CD4-positive, alpha-beta T cell treated with Interleukin-6 for 4 hours (primary cell): Measurements from ENCODE around the gene ELOVL2.
A peak's percentile ranks its signal among the peaks of the same experiment; 100 is the strongest.

ENCODE experiments used
- DNase-seq: peaks from one replicate; pipeline ENCODE4 v3.0.0-alpha.2; 2020; ENCODE audit warnings: mixed read lengths

ELOVL2 gene

DNA sequence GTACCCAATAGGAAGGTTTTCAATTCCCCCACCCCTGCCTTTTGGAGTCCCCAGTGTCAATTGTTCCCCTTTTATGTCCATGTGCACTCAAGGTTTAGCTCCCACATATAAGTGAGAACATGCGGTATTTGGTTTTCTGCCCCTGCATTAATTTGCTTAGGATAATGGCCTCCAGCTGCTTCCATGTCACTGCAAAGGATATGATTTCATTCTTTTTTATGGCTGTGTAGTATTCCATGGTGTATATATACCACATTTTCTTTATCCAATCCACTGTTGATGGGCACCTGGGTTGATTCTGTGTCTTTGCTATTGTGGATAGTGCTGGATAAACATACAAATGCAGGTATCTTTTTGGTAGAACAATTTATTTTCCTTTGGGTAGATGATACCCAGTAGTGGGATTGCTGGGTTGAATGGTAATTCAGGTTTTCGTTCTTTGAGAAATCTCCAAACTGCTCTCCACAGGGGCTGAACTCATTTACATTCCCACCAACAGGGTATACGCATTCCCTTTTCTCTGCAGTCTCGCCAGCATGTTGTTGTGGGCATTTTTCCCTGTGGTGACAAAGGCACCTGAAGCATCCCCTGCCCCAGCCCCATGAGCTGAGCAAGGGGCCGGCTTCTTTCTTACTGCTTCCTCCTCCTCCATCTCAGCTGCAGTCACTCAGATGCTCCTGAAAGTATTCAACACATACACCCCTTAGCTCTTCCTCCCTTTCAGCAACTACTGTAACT lies 66.7 kb downstream of the ELOVL2 start:
- no peak for DNase-seq

DNA sequence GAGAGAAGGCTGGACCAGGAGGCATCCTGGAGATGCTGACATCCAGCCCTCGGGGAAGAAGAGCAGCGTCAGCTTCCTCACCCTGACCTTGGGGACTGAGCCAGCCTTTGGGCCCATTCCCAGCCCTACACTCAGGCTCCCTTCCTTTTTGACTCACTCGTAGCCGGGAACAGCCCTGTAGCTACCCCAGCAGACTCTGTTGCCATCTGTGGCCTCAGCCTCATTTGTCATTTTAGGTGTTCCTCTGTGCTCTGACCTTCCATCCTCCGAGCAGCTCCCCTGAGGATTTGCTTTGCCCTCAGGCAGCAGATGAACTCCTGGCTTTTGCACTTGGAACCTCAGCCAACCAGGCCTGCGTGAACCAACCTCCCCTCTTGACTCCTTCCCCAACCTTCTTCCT lies 67.5 kb downstream of the ELOVL2 start:
- DNase-seq = no peak

DNA sequence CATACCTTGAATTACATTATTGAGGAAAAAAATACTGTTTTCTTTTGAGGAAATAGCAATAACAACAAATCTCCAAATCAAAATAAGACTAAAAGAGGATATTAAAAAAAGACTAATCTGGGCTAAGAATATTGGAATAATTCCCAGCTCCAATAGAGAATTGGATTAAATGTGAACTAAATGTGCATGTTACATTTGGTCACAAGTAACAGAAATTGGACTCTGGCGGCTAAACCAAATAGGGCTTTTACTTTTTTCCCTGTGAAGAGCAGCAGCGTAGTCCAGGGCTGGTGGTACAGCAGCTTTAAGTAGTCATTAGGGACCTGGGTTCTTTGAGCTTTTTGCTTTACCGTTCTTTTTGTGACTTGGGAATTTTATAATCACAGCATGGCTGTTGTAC lies 71.9 kb downstream of the ELOVL2 start:
- no peak for DNase-seq

DNA sequence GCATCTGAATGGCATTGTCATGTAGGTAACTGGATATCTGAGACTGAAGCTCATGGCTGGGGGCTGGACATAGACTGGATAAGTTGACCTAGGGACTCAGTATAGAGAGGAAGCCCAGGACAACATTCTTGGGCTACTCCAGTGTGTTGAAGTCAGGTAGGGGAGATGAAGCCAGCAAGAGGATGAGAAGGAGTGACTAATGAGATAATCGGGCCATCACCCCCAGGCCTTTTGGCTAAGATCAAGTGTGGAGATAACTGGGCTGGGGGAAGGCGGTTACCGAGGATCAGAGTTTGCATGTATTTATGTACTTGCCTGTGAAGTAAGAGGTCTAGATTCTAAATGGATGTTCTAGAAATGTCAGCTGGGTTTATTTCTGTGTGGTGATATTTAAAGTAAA lies 73.4 kb downstream of the ELOVL2 start:
- DNase-seq = no peak

DNA sequence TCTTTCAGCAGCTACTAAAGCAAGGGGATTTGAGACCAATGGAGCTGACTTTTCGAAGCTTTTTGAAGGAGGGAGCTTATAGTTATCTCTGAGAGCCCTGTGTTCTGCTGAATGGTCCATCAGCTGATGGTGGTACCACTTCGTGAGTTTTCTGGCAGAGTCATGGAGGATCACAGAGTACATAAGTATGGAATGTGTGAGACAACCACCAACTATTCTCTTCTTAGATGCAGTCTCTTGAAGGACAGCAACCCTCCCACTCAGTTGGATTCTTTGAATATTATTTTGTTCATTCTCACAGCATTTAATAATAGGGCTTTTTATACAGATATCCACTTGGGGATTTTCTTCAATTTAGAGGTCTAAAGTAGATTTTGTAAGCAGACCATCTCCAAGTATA lies 75.3 kb downstream of the ELOVL2 start:
- DNase-seq = no peak

DNA sequence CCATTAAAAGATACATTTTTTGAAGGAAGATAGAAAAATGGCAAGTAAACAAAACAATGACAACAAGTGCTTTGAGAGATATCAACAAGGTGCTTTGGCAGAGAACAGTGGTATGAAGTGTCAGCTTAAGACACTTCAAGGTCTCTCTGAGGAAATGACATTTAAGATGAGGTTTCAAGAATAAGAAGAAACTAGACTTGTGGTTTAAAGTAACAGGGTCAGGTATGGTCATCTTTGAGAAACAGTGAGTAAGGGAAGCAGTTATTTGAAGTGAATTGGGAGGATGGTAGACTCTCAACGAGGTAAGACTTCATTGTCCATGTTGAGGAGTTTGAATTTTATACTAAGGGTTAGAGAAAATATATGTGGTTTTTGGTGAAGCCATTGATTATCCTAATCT lies 79.4 kb downstream of the ELOVL2 start:
- DNase-seq = no peak

DNA sequence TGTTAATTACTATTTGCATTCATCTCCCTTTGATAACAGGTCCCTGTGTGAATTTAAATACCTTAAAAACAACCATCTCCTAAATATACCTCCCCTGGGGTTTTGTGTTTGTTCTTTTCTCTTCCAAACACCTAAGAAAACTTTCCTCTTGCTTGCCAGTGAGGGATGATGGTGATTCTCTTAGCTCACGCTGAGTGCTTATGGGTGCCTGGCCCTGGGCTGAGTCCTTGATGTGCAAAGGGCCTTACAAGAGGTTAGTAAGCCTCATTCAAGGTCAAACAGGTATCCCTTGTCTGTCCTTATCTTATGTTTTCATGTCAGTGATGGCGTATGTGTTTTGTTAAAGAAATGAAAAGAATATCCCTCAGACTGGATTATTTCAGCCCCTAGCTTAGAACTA lies 81.0 kb downstream of the ELOVL2 start:
- DNase-seq = no peak

DNA sequence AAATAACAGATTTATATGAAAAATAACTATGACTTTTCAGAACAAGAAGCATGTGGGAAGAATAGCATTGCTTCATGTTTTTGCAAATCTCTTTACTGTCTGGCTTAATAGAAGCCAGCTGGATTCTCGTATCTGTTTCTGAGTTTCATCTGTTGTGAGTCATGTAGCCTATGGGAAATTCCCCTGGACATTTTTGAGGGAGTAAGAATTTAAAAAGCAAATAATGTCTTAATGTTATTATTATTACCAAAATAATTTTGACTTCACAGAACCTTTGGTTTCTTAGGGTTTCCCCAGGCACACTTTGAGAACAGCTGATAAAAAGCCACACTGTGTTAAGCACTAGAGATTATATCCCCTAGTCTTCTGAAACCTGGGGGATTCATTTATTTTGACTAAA lies 81.4 kb downstream of the ELOVL2 start:
- DNase-seq = no peak

DNA sequence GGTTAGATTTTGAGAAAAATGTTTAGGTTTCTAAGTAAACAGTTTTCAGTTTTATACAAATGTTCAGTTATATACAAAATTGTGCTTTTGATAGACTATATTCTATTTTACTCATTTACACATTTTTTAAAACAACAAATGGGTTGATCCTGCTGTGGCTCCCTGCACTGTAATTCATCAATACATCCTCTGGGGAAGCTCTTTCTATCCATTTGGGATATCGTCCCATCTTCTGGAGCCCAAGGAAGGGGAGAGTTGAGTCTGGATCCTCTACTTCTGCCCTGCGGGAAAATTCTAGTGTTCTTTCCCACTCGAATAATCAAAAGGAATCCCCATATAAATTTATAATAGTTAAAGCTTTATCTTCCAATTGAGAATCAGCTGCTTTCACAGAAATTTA lies 82.3 kb downstream of the ELOVL2 start:
- DNase-seq = no peak

DNA sequence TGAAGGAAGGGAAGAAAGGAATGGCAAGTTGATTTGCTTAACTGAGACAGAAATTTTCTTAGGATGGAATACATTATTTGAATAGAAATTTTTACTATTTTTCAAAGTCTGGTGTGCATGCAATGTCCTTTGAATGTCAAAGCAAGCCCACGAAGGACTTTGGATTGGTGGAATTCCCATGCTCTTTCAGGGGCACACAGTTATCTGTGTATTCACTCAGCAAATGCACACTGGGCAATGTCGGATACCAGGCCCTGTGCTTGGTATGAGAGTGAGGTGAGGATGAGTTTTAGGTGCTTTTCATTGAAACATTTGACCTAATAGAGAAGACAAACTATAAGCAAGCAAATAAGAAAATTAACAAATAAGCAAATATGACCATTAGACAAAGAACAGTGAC lies 83.9 kb downstream of the ELOVL2 start:
- no peak for DNase-seq

DNA sequence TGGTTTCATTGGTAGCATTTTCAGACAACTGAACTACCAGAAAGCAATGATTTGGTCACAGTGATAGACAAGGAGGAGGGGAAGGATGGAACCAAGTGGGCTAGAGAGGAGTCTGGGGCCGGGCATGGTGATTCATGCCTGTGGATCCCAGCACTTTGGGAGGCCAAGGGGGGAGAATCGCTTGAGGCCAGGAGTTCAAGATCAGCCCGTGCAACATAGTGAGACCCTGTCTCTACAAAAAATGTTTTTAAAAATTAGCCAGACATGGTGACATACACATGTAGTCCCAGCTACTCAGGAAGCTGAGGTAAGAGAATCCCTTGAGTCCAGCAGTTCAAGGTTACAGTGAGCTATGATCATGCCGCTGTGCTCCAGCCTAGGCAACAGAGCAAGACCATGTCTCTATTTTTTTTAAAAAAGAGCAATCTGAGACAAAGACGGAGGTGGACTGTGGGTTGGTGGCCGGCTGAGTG lies 86.7 kb downstream of the ELOVL2 start:
- DNase-seq = no peak

DNA sequence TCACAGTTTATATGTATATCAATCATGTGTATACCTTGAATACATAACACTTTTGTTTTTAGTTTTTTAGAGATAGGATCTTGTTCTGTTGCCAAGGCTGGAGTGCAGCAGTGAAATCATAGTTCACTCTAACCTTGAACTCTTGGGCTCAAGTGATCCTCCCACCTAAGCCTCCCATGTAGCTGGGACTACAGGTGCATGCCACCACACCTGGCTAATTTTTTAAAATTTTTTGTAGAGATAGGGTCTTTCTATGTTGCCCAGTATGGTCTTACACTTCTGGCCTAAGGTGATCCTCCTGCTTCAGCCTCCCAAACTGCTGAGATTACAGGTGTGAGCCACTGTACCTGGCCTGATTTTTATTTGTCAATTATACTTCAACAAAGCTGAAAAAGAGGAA lies 87.3 kb downstream of the ELOVL2 start:
- no peak for DNase-seq

DNA sequence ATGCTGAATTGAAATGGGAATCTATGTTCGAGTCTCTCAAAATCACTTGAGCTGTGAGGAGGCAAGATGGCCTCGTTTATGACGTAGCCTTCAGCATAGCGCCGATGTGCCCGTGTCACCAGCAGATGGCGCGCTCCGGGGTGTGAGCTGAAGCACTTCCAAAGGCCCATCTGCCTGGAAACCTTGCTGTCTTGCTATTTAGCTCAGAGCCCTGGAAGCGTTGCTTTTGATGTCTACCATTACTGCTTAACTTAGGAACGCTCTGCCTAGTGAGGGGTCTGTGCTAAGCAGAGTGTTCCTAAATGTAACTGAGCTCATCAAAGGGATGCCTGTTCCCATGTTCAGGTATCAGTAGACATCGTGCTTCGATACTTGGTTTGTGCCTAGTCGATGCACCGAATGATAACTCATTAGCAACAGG lies 89.5 kb downstream of the ELOVL2 start:
- DNase-seq = peak; percentile 48

DNA sequence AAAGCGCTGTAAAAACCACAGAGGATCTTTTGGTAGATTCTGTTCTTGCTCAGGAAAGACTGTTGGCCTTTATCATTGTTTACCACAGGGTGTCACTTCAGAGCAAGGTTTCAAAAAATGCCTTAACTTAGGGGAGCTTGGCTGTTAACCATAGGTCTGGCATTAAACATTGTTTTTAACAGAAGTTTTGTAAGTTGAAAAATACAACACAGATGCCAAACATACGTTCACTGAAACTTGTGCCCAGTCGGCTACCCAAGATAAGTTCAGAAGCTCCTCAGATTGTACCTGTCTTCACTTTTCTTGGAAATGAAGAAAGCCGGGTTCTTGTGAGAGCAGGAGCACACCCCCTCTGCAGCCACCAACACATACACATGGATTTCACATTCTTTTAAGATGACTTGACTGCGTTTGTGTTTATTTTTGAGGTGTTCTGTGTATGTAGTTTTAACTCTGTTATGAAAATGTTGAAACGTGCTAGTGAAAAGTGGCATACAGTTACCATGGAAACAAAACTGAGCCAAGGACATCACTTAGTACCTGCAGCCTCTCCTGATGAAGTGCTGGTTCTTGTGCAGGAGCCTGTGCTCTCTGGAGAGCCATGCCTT lies 92.3 kb downstream of the ELOVL2 start:
- no peak for DNase-seq

DNA sequence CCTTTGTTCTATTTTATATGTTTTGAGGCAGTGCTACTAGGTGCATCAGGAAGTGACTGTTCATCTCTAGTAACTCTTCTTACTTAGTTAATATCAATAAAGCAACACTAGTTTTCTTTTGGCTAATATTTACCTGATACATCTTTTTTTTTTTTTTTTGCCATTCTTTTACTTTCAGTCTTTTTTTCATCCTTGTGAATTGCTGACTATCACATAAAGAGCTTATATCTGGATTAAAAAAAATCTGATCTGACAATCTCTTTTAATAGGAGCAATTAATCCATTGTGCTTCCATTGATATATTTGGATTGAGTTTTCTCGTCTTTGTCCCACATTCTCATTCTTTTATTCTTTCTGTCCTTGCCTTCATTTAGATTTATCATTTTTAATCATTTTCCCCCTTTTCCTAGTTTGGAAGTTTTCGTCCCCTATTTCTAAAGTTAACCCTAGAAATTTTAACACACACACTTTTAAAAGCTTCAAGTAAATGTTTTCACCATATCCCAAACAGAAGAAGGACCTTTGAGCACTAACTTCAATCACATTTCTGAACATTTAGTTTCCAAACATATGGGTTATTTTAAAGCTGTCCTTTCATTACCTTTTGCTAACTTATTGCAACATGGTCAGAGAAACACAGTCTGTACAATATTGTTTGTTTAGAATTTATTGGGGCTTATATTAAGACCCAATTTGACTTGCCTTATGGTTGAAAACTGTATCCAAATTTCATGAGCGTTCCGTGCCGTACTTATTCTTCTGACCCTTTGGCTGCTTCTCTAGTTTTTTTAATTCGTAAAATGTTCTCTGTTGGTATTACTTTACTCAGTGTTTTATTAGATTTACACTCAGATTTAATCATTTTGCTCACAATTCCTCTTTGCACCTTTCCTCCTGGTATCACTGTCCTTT lies 94.3 kb downstream of the ELOVL2 start:
- DNase-seq = no peak

DNA sequence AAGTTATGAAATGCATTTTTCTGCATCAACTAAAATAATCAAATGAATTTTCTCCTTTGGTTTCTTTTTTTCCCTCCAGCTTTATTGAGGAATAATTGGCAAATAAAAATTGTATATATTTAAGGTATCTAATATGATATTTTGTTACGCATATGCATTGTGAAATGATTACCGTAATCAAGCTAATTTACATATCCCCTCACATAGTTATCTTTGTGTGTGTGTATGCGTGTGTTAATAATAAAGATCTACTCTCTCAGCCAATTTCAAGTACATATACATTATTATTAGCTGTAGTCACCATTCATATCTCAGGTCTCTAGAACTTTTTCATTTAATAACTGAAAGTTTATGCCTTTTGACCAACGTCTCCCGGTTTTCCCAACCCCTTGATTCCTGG lies 96.1 kb downstream of the ELOVL2 start:
- no peak for DNase-seq

DNA sequence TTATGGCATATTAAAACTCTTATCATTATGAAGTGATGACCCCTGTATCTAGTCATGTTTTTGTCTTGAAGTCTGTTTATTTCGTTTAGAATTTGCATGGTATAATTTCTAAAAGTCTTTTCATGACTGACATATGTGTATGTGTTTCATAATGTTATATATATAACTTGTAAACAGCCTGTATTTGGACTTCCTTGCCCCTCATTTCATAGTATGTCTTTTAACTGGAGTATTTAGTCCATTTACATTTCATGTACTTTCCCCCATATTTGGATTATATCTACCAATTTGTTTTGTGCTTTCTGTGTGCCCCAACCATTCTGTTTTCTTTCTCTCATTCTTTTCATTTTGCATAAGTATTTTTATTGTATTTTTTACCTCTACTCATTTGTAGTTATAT lies 98.3 kb downstream of the ELOVL2 start:
- DNase-seq = no peak

DNA sequence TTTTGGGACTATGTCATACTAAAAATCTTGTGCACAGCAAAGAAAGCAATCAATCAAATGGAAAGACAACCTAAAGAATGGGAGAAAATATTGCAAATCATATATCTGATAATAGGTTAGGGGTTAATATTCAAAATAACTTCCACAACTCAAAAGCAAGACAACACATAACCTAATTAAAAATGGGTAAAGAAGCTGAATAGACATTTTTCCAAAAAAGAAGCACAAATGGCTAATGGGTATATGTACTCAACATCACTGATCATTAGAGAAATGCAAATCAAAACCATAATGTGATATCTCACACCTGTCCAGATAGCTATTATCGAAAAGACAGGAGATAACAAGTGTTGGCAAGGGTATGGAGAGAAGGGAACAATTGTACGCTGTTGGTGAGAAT lies 104.3 kb downstream of the ELOVL2 start:
- DNase-seq = no peak

DNA sequence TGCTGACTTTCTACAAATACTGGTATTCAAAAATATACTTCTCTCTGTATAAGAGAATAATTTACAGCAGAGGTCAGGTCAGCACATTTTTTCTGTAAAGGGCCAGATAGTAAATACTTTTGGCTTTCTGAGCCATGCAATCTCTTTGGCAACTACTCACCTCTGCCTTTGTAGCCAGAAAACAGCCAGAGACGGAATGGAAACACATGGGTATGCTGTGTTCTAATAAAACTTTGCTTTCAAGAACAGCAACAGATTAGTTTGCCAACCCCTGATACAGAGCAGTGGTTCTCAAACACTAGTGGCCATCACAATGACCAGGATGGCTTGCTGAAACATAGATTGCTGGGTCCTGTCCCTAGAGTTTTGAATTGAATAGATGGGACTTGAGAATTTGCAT lies 111.0 kb downstream of the ELOVL2 start:
- no peak for DNase-seq
